DOHH2 (cell line): ENCODE measurements around the gene THOC2.

Experiments used
- H3F3A ChIP-seq: fragments of 200-600 bp; sonication (generic), shearing (Covaris generic); 2 replicates; pipeline ENCODE4 v1.6.0; 2016; ENCODE audit warnings: antibody characterized with exemption, mild to moderate bottlenecking; ENCODE audit not compliant: control insufficient read depth, insufficient read depth
- H3K27ac ChIP-seq: fragments of 200-600 bp; sonication (generic); 2 replicates; pipeline ENCODE4 v1.5.1; 2014; ENCODE audit warnings: low read depth, mild to moderate bottlenecking, low read length, moderate library complexity
- H3K27me3 ChIP-seq: fragments of 200-600 bp; sonication (generic); 2 replicates; pipeline ENCODE4 v1.6.1; 2014; ENCODE audit warnings: mild to moderate bottlenecking, low read length, mixed read lengths; ENCODE audit not compliant: control insufficient read depth
- H3K36me3 ChIP-seq: fragments of 200-600 bp; sonication (generic); 2 replicates; pipeline ENCODE4 v1.6.1; 2014; ENCODE audit warnings: mild to moderate bottlenecking, low read length, moderate library complexity, mixed read lengths; ENCODE audit not compliant: control insufficient read depth
- H3K4me1 ChIP-seq: fragments of 200-600 bp; sonication (generic); 2 replicates; pipeline ENCODE4 v1.6.1; 2014; ENCODE audit warnings: mild to moderate bottlenecking, low read length, mixed read lengths; ENCODE audit not compliant: control insufficient read depth
- H3K4me2 ChIP-seq: fragments of 200-600 bp; sonication (generic); 2 replicates; pipeline ENCODE4 v1.6.0; 2014; ENCODE audit warnings: mild to moderate bottlenecking, low read length, moderate library complexity
- H3K4me3 ChIP-seq: fragments of 200-600 bp; sonication (generic); 2 replicates; pipeline ENCODE4 v1.5.1; 2014; ENCODE audit warnings: mild to moderate bottlenecking, low read length, mixed read lengths
- H3K79me2 ChIP-seq: fragments of 200-600 bp; sonication (generic); 2 replicates; pipeline ENCODE4 v1.6.1; 2014; ENCODE audit warnings: mild to moderate bottlenecking, low read length, mixed read lengths; ENCODE audit not compliant: control insufficient read depth
- H3K9me2 ChIP-seq: fragments of 200-600 bp; sonication (generic); replicated peaks from 2 replicates; pipeline ENCODE4 v1.6.1; 2014; ENCODE audit warnings: mild to moderate bottlenecking, low read length, mixed read lengths; ENCODE audit not compliant: control insufficient read depth
- H3K9me3 ChIP-seq: fragments of 200-600 bp; sonication (generic); 2 replicates; pipeline ENCODE4 v1.6.1; 2014; ENCODE audit warnings: antibody characterized with exemption, low read length, mixed read lengths; ENCODE audit not compliant: control insufficient read depth, insufficient read depth
- H4K20me1 ChIP-seq: fragments of 200-600 bp; sonication (generic); 2 replicates; pipeline ENCODE4 v1.6.0; 2014; ENCODE audit warnings: low read depth, mild to moderate bottlenecking, antibody characterized with exemption, low read length, moderate library complexity; ENCODE audit not compliant: control insufficient read depth, insufficient read depth
- CTCF ChIP-seq: fragments of 200-600 bp; sonication (generic); IDR thresholded peaks from one replicate; pipeline ENCODE4 v1.5.1; 2014; ENCODE audit warnings: antibody characterized with exemption, mild to moderate bottlenecking, low read depth, low read length; ENCODE audit not compliant: poor library complexity, severe bottlenecking
- EZH2phosphoT487 ChIP-seq: fragments of 200-600 bp; sonication (generic); IDR thresholded peaks from 2 replicates; pipeline ENCODE4 v1.6.1; 2017; ENCODE audit warnings: borderline replicate concordance, mild to moderate bottlenecking, antibody characterized with exemption, low read length, moderate library complexity, mixed read lengths

Gene THOC2

GRCh38 chrX:123561439-123562215 lies 171.2 kb downstream of the THOC2 start:
- Histone ChIP-seq H3K27me3 (no peaks in the 10 kb centered on the region), H3K27ac (no peak overlapping the region), H3K4me1 (no peaks in the 10 kb centered on the region), H4K20me1 (no peaks in the 10 kb centered on the region), H3K9me3 (no peaks in the 10 kb centered on the region), H3K79me2 (no peaks in the 10 kb centered on the region), H3K4me3 (no peak overlapping the region), H3K9me2 (no peaks in the 10 kb centered on the region), H3K4me2 (no peak overlapping the region), H3F3A (no peaks in the 10 kb centered on the region), H3K36me3 (no peaks in the 10 kb centered on the region)
- TF ChIP-seq CTCF (no peak), EZH2phosphoT487 (no peak)

GRCh38 chrX:123550829-123551228 lies 182.0 kb downstream of the THOC2 start:
- no peak for TF ChIP-seq CTCF
- TF ChIP-seq EZH2phosphoT487: no peak
- Histone ChIP-seq H3F3A (no peaks in the 10 kb centered on the region), H3K9me3 (no peaks in the 10 kb centered on the region), H3K4me1 (no peaks in the 10 kb centered on the region), H3K9me2 (no peaks in the 10 kb centered on the region), H3K36me3 (no peaks in the 10 kb centered on the region), H3K27ac (no peak overlapping the region), H3K4me3 (no peak overlapping the region), H4K20me1 (no peaks in the 10 kb centered on the region), H3K4me2 (no peak overlapping the region), H3K27me3 (no peaks in the 10 kb centered on the region), H3K79me2 (no peaks in the 10 kb centered on the region)
